HEK293 (cell line): ENCODE data around the gene ADSS1.

Source experiments
- CTCF ChIA-PET: fragments of 350-600 bp; formaldehyde crosslinking; extraction: SDS; loops from one replicate; lab custom pipeline; 2021; ENCODE audit warnings: antibody characterized with exemption; lab: Yijun Ruan, JAX
- POLR2A ChIA-PET: fragments of 300-600 bp; formaldehyde crosslinking; extraction: SDS; loops from one replicate; lab custom pipeline; 2020; ENCODE audit warnings: antibody characterized with exemption, inconsistent platforms; lab: Yijun Ruan, JAX
- H3K27ac ChIP-seq: fragments of 200-500 bp; sonication (Bioruptor generic); 2 replicates; pipeline ENCODE4 v1.5.1; 2014; ENCODE audit warnings: low read depth, low read length, control low read depth, inconsistent platforms; ENCODE audit errors: extremely low read depth
- H3K36me3 ChIP-seq, 2 experiments: fragments of 200-500 bp in 1 of 2; sonication (Bioruptor generic) in 1 of 2; 1 replicate in 1 of 2; 2 replicates in 1 of 2; pipeline ENCODE4 v1.5.1; 2014 to 2017; ENCODE audit warnings: inconsistent platforms in 2 of 2, low read length in 2 of 2; ENCODE audit not compliant: control insufficient read depth in 2 of 2, insufficient read depth in 1 of 2
- H3K4me1 ChIP-seq: fragments of 200-500 bp; sonication (Bioruptor generic); 2 replicates; pipeline ENCODE4 v1.5.1; 2014; ENCODE audit warnings: mild to moderate bottlenecking, low read length, inconsistent platforms; ENCODE audit not compliant: control insufficient read depth, insufficient read depth
- H3K4me3 ChIP-seq: 2 replicates; pipeline ENCODE4 v1.5.1; 2011; ENCODE audit warnings: low read depth, mild to moderate bottlenecking, control low read depth, low read length, moderate library complexity
- H3K9me3 ChIP-seq: fragments of 200-500 bp; sonication (Bioruptor generic); 2 replicates; pipeline ENCODE4 v1.5.1; 2014; ENCODE audit warnings: low read depth, low read length, inconsistent platforms; ENCODE audit not compliant: control insufficient read depth, insufficient read depth
- EGR2 ChIP-seq: fragments of 450-650 bp; formaldehyde crosslinking; IDR thresholded peaks from 2 replicates; pipeline ENCODE4 v1.5.1; 2016; ENCODE audit warnings: low read depth, missing biosample characterization, missing genetic modification characterization
- FEZF1 ChIP-seq: fragments of 450-650 bp; formaldehyde crosslinking; IDR thresholded peaks from 2 replicates; pipeline ENCODE4 v1.5.1; 2016; ENCODE audit warnings: missing biosample characterization, missing genetic modification characterization
- HOXC10 ChIP-seq: sonication (generic); formaldehyde crosslinking; IDR thresholded peaks from 2 replicates; pipeline ENCODE4 v1.8.1; 2023; ENCODE audit warnings: mild to moderate bottlenecking, missing genetic modification reagents
- KLF1 ChIP-seq: fragments of 450-650 bp; formaldehyde crosslinking; IDR thresholded peaks from 2 replicates; pipeline ENCODE4 v1.5.1; 2016; ENCODE audit warnings: missing biosample characterization, missing genetic modification characterization
- KLF7 ChIP-seq: fragments of 450-650 bp; formaldehyde crosslinking; IDR thresholded peaks from 2 replicates; pipeline ENCODE4 v1.5.1; 2016; ENCODE audit warnings: missing biosample characterization, missing genetic modification characterization, borderline replicate concordance
- ZNF10 ChIP-seq: fragments of 450-650 bp; formaldehyde crosslinking; IDR thresholded peaks from 2 replicates; pipeline ENCODE4 v1.5.1; 2017; ENCODE audit warnings: missing biosample characterization, missing genetic modification characterization
- ZNF529 ChIP-seq: fragments of 450-650 bp; formaldehyde crosslinking; IDR thresholded peaks from 2 replicates; pipeline ENCODE4 v1.5.1; 2017; ENCODE audit warnings: missing genetic modification characterization, missing biosample characterization; ENCODE audit not compliant: insufficient replicate concordance
- ZNF558 ChIP-seq: fragments of 450-650 bp; formaldehyde crosslinking; IDR thresholded peaks from 2 replicates; pipeline ENCODE4 v1.5.1; 2016; ENCODE audit warnings: missing biosample characterization, missing genetic modification characterization
- ZNF600 ChIP-seq: fragments of 450-650 bp; formaldehyde crosslinking; IDR thresholded peaks from 2 replicates; pipeline ENCODE4 v1.5.1; 2016; ENCODE audit warnings: missing biosample characterization, missing genetic modification characterization
- ZNF624 ChIP-seq: fragments of 450-650 bp; formaldehyde crosslinking; IDR thresholded peaks from 2 replicates; pipeline ENCODE4 v1.5.1; 2017; ENCODE audit warnings: missing biosample characterization, missing genetic modification characterization
- ZSCAN30 ChIP-seq: fragments of 450-650 bp; IDR thresholded peaks from 2 replicates; pipeline ENCODE4 v1.5.1; 2018; ENCODE audit warnings: missing biosample characterization, mild to moderate bottlenecking, missing genetic modification characterization, moderate library complexity
- TF ChIP-seq, protein P1 (sequence below): fragments of 450-650 bp; formaldehyde crosslinking; IDR thresholded peaks from 2 replicates; pipeline ENCODE4 v1.5.1; 2016; ENCODE audit warnings: missing biosample characterization, missing genetic modification characterization
- TF ChIP-seq, protein P2 (sequence below): fragments of 450-650 bp; formaldehyde crosslinking; IDR thresholded peaks from 2 replicates; pipeline ENCODE4; 2016; ENCODE audit warnings: missing biosample characterization, missing genetic modification characterization
- TF ChIP-seq, protein P3 (sequence below): fragments of 450-650 bp; formaldehyde crosslinking; IDR thresholded peaks from 2 replicates; pipeline ENCODE4 v1.5.1; 2016; ENCODE audit warnings: missing biosample characterization, missing genetic modification characterization, borderline replicate concordance

ADSS1 gene

DNA sequence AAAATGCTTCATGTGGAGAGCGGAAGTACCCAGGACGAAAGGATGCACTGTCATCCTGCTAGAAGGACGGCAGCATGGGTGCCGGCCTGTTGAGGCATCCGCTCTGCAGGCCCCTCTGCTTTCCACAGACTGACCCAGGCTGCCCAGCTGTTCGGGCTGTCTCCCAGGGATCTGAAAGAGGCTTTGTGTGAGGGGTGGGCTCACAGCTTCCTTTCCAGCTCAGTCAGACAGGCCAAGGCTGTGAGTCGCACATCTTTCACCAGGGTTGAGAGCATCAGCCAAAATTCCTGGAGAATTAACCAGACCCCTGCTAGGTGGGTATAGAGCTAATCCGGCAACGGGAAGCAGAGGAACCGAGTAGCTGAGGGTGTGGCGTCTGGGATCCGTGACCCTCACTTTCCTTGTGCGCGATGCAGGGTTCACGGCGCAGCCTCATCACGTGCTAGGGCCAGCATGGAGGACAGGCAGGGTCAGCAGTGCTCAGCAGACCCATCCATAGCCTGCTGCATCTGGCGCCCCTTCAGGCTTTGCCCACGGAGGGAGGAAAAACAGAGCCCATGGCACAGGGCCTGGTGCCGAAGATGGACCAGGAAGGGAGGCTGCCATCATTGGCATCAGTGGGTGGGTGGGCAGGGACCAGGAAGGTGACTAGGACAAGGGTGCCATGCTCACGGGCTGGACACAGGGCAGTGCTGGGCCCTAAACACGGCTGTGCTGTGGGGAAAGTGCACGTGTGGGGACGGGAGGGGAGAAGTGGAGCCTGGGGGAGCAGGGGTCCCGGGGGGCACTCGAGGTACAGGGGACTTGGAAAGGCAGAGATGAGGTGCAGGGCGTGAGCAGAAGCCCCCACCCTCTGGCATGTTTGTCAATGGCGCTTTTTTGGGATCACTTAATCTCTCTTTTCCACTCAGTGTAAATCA is 19.7 kb downstream of the ADSS1 start:
- H3K9me3 ChIP-seq, result no peaks in the 10 kb centered on the region
- H3K4me1 ChIP-seq, result no peaks in the 10 kb centered on the region
- no peak overlapping the region for H3K27ac ChIP-seq
- ChIA-PET POLR2A (interaction anchor here (2.1 kb wide), 1 partner anchor 9 kb away, joined by 9 read pairs; the partner anchor contains the start of gene SIVA1), CTCF (interaction anchor here (0.5 kb wide), 1 partner anchor 1629 kb away, joined by 3 read pairs; no protein-coding TSS in a partner anchor)
- H3K4me3 ChIP-seq, result no peak overlapping the region
- no peak for TF ChIP-seq ZNF558 (tag by site-specific recombination)
- no peak for TF ChIP-seq ZSCAN30 (tag by site-specific recombination)
- TF ChIP-seq ZNF529, result no peak
- no peak for TF ChIP-seq ZNF600
- TF ChIP-seq, protein P1, sequence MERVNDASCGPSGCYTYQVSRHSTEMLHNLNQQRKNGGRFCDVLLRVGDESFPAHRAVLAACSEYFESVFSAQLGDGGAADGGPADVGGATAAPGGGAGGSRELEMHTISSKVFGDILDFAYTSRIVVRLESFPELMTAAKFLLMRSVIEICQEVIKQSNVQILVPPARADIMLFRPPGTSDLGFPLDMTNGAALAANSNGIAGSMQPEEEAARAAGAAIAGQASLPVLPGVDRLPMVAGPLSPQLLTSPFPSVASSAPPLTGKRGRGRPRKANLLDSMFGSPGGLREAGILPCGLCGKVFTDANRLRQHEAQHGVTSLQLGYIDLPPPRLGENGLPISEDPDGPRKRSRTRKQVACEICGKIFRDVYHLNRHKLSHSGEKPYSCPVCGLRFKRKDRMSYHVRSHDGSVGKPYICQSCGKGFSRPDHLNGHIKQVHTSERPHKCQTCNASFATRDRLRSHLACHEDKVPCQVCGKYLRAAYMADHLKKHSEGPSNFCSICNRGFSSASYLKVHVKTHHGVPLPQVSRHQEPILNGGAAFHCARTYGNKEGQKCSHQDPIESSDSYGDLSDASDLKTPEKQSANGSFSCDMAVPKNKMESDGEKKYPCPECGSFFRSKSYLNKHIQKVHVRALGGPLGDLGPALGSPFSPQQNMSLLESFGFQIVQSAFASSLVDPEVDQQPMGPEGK (tag by site-specific recombination), result no peak
- TF ChIP-seq, protein P2, sequence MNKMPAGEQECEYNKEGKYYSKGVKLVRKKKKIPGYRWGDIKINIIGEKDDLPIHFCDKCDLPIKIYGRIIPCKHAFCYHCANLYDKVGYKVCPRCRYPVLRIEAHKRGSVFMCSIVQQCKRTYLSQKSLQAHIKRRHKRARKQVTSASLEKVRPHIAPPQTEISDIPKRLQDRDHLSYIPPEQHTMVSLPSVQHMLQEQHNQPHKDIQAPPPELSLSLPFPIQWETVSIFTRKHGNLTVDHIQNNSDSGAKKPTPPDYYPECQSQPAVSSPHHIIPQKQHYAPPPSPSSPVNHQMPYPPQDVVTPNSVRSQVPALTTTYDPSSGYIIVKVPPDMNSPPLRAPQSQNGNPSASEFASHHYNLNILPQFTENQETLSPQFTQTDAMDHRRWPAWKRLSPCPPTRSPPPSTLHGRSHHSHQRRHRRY, result no peak
- TF ChIP-seq EGR2, result no peak
- no peaks in the 10 kb centered on the region for H3K36me3 ChIP-seq

DNA sequence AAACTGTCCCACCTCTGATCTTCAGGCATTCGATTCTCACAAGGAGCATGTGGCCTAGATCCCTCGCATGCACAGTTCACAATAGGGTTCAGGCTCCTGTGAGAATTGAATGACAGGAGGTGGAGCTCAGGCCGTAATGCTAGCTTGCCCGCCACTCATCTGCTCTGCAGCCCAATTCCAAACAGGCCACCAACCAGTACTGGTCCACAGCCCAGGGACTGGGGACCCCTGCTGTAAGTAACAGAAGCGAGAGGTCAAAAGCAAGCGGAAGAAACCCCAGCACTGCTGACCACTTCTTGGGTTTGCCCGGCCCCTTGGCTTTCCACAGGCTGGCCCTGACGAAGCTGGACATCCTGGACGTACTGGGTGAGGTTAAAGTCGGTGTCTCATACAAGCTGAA is 20.5 kb downstream of the ADSS1 start:
- POLR2A ChIA-PET, result no interaction called here

DNA sequence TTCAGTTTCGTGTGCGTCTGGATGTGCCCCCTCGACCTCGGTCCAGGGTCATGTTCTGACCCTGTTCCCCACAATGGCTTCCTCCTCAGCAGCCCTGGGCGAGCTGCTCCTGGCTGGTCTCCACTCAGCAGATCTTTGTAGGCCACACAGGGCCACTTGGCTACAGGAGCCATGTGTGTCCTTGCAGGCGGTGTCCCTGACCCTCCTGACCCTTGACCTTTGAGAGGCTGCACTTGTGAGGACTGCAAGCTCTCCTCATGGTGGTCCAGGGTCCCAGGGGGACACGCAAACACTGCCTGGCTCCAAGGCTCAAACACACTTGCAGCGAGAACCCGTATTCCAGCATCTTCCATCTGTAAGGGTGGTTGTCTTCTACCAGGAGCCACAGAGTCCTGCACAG is 21.4 kb downstream of the ADSS1 start:
- CTCF ChIA-PET, result no interaction called here

More for the DNA sequence above, 20.5 kb downstream of the ADSS1 start:
- TF ChIP-seq FEZF1 (tag by site-specific recombination), result no peak
- no peak for TF ChIP-seq ZNF624 (tag by site-specific recombination)
- TF ChIP-seq HOXC10 (CRISPR knock-in tag), result no peak
- no peak for TF ChIP-seq KLF7 (tag by site-specific recombination)
- TF ChIP-seq, protein P3, sequence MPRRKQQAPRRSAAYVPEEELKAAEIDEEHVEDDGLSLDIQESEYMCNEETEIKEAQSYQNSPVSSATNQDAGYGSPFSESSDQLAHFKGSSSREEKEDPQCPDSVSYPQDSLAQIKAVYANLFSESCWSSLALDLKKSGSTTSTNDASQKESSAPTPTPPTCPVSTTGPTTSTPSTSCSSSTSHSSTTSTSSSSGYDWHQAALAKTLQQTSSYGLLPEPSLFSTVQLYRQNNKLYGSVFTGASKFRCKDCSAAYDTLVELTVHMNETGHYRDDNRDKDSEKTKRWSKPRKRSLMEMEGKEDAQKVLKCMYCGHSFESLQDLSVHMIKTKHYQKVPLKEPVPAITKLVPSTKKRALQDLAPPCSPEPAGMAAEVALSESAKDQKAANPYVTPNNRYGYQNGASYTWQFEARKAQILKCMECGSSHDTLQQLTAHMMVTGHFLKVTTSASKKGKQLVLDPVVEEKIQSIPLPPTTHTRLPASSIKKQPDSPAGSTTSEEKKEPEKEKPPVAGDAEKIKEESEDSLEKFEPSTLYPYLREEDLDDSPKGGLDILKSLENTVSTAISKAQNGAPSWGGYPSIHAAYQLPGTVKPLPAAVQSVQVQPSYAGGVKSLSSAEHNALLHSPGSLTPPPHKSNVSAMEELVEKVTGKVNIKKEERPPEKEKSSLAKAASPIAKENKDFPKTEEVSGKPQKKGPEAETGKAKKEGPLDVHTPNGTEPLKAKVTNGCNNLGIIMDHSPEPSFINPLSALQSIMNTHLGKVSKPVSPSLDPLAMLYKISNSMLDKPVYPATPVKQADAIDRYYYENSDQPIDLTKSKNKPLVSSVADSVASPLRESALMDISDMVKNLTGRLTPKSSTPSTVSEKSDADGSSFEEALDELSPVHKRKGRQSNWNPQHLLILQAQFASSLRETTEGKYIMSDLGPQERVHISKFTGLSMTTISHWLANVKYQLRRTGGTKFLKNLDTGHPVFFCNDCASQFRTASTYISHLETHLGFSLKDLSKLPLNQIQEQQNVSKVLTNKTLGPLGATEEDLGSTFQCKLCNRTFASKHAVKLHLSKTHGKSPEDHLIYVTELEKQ (tag by site-specific recombination), result no peak
- no peak for TF ChIP-seq ZNF10 (tag by site-specific recombination)
- CTCF ChIA-PET, result no interaction called here
- Histone ChIP-seq H3K4me3 (no peak overlapping the region), H3K4me1 (no peaks in the 10 kb centered on the region), H3K27ac (no peak overlapping the region), H3K36me3 (no peaks in the 10 kb centered on the region), H3K9me3 (no peaks in the 10 kb centered on the region)

More for the DNA sequence above, 21.4 kb downstream of the ADSS1 start:
- no peak for TF ChIP-seq KLF1
- TF ChIP-seq, all 188 proteins: peak for 0
- H3K9me3 ChIP-seq, result no peaks in the 10 kb centered on the region
- H3K27ac ChIP-seq, result no peak overlapping the region
- POLR2A ChIA-PET, result no interaction called here
- H3K36me3 ChIP-seq, result no peaks in the 10 kb centered on the region
- no peaks in the 10 kb centered on the region for H3K4me1 ChIP-seq
- H3K4me3 ChIP-seq, result no peak overlapping the region
